Activated CD4-positive, alpha-beta T cell treated with anti-CD3 and anti-CD28 coated beads, Interleukin-2, amount 50 U/mL, for 1 hour (primary cell): ENCODE results near the gene TUBB2B.

Experiments used
- DNase-seq: peaks from one replicate; pipeline ENCODE4 v3.0.0-alpha.2; 2020

TUBB2B gene

DNA sequence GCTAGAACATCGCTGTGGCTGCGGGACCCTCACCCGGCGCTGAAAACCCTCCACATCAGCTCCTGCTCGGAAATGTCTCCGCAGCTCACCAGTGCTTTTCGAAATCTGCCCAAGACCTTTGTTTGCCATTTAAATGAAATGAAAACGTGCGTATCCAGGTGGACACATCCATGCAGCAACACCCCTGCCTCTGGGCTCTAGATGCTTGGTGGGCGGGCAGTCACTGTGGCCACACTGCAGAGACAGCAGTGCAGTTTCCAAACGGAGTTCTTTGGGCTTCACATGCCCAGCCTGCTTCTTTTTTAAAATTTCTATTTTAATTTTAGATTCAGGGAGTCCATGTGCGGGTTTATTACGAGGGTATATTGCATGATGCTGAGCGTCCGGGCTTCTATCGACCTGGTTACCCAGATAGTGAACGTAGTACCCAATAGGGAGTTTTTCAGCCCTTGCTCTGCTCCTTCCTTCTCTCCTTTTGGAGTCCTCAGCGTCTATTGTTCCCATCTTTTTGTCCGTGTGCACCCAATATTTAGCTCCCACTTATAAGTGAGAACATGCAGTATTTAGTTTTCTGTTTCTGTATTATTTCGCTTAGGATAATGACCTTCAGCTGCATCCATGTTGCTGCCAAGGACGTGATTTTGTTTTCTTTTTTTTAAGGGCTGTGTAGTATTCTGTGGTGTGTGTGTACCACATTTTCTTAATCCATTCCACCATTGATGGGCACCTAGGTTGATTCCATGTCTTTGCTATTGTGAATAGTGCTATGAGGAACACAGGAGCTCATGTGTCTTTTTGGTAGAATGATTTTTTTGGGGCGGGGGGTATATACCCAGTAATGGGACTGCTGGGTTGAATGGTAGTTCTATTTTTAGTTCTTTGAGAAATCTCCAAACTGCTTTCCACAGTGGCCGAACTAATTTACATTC, 4.8 kb upstream of the TUBB2B start:
- DNase-seq, result no peak

DNA sequence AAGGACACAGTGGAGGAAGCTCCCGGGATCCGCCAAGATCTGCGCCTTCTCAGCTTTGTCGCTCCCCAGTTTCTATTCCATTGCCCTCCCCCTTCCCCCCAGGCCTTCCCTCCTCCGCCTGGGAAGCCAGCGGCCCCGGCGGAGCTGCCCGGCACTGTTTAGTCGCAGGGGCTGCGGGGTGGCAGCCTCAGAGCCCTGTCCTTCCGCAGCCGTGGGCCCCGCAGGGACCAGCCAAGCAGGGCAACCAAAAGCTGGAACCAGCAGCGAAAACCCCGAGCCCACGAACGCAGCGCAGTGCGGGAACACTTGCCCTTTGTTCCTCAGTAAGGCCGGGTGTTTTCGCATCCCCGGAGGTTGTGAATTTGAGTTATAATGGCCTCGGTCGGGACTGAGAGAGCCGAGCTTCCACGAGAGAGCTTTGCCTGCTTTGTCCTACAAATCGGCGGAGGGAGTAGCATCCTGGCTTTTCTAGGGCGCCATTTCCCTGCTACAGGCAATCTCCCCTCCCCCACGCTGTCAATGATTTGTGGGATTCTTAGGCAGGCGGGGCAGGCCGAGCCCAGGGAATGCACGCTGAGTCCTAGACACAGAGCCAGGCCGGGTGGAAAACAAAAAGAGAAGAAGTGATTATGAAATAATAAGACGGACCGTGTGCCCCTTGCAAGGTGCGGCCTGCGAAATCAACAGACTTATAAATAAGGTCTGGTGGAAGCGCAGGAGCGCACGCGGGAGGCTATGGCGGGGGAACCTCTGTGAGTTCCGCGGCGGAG, 4.0 kb upstream of the TUBB2B start:
- no peak for DNase-seq

DNA sequence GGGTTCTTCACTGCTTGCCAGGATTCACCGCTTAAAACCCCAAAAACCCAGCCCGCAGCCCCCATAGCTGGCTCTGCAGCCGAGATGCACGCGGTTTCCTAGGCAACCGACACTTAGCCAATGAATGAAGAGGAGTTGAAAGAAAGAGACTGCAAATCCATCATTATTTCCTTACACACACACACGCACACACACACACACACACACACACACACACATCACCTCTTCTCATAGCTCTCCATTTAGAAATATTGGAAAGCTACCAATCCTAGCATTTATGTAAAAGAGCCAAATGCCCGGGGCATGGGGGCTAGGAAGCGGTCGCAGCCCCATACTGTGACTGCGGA, 3.4 kb upstream of the TUBB2B start:
- no peak for DNase-seq

DNA sequence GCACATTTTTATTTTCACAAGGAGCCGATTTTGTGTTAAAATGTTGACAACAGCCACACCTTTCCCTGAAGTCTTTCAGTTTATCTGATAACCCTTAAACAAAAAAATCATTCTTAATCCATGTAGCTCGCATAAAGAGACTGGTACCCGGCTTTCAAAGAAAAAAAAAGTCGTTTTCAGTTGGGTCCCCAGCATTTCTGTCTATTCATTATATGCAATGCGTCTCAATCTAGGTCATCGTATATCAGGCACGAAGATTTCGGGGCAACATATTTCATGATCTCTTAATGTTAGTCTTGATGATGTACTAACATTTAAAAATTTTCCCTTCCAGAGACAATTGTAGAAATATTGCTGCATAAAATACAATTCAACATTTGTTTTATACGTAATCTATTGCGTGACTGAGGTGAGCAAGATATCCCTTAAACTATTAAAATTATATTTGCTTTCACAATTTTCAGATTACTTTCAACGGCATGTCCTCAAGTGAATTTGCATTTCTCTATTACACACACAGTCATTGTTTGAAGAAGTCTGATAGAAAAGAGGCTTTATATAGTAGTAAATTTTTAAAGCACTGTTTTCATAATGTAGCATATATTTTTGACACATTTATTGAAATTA, 2.9 kb upstream of the TUBB2B start:
- DNase-seq, result no peak

DNA sequence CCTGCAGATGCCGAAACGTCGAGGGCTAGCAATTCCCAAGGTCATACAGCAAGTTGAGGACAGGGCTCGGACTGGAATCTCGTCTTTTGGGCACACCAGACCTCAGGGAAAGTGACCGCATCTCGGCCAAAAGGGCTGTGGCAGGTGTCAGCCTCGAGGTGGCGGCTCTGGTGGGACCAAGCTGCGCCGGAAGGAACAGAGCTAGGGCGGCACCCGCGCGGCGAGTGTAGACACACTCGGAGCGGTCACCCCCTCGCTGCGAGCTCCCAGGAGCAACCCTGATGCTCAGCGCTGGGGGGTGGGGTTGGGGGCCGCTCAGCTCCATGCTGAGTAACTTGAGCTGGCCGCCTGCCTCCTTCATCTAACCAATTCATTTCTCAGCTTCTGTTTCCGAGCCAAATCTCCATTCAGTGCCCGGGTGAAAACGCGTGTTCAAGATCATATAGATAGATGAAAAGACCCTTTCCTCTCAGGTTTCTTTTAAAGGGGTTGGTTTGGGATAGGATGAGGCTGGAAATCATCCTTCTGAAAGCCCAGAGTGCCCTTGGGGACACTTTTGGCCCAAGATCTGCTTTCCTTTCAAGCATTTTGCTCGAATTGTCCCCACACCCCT, 2.2 kb upstream of the TUBB2B start:
- DNase-seq, result no peak

DNA sequence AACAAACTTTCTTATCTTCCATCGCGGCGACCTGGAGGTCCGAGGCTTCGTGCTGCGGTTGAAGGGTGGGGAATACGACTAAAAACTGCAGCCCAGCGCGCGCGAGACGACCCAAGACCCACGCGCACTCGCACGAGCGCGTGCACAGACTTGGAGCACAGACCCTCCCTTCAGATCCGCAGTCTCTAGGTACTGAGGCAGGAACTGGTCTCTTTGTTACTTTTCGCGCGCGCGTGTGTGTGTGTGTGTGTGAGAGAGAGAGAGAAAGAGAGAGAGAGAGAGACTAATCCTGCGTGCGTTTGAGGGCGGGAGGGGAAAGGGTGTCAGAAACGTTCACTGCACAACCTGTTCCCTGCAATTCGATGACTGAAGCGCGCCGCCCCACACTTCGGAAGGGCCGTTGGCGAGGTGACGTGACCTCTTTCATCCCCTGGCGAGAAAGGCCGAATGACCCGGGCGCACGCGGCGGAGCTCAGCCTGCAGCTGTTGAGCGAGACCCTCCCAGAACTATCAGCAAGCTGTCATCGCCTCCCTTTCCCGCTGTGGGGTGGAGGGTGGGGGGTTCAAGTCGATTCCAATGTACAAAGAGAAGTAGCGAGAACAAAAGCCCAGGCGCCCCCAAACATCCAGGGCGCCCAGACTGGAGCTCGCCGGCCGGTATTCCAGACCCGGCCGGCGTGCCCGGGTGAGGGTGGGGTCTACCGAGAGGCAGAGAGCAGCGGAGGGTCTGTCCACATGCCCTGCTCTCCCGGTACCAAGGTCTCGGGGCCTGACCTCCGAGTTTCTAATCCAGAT, 1.5 kb upstream of the TUBB2B start:
- DNase-seq, result no peak

DNA sequence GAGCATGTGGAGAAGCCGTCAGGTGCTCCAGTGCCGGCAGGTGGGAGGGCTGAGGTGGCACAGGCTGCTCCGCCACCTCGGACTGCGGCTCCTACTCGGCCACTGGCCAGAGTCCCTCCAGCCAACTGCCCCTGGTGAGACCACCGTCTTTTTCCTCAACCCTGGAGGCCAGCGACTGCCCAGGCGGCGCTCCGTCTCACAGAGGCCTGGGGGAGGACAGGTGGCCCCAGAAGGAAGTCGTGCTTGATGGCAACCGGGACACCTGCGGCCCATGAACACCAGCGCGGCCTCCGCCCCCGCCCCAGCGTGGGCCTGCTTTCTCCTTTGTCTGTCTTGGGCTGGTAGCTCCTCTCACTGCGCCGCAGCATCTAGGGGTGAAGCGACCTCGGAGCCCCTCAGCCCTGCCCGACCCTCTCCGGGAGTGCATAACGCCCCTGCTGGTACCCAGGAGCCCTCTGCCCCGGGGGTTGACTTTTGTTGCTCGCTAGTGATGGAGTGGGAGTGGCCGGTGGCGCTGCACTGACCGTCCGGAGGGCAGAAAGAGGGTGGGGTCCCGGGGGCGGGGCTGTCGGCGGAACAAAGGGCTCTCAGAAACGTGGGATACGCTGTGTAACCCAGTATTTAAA, 706 bp upstream of the TUBB2B start:
- DNase-seq, result no peak

DNA sequence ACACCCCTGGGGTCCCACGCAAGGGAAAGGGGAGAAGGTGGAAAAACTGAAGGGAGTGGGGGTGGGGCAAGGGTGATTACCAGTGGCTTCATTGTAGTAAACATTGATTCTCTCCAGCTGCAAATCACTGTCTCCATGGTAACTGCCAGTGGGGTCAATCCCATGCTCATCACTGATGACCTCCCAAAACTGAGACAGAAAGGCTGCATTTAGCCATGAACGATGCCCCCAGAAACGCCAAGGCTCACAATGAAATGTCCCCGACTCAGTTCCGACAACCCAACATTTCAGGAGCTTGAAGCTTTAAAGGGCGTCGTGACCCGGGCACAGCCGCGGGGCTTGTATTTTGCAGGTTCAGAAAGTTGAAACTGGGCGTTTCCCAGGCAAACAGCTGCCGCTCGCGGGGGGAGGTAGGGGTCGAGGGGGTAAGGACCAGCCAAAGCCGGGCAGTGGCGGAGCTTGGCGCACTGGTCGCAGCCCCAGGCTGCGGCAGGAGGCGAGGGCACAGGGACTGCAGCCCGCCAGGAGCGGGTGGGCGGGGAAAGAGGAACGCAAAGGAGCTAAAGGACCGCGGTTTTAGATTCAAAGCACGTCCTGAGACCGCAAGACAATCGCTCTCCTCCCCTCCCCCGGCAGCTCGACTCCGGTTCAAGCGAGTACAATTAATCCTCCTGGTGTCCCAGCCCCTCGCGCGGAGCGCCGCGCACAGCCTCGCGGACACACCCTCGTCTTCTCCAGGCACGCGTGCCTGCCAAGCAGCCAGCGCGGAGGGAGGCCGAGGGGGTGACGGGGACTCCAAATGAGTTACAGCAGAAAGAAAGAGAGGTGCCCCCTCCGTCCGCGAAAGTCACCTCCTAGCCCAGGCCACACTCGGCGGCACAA, 731 bp downstream of the TUBB2B start:
- no peak for DNase-seq

DNA sequence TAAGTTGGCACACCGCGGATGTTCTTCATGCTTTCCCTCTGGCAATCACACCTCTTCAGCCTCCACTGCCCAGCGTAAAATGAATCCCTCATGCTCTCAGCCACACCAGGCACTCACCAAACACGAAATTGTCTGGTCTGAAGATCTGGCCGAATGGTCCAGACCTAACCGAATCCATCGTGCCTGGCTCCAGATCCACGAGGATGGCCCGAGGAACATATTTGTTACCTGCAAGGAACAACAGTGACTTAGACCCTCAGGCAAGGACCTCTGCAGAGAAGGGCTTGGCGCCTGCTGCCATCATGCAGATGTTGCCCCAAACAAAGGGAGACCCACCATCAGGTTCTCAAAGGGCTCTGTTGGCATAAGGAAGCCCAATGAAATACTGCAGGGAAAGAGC, 1.4 kb downstream of the TUBB2B start:
- DNase-seq, result no peak

DNA sequence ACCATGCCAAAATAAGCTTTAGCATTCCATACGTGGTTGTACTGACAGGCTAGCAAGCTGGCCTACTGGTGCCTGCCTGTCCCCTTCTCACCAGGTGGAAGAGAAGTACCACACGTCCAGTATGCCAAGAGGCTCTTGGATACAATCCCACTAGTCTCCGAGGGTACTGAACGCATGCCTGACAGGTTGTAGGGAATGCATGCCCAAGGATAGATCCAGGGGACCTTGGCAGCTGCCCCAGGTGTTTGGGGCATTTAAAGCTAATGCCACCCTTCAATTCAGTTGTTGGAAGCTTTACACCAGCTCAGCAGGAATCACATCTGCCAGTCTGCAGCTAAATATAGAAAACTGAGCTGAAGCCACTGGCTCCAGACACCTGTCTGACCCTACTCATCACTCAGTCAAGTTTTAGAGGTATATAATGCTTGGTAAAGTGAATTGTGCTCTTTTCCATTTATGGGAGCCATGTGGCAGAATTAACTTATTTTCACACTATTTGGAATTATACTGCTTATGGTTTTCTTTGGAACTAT, 4.9 kb downstream of the TUBB2B start:
- DNase-seq, result no peak

DNA sequence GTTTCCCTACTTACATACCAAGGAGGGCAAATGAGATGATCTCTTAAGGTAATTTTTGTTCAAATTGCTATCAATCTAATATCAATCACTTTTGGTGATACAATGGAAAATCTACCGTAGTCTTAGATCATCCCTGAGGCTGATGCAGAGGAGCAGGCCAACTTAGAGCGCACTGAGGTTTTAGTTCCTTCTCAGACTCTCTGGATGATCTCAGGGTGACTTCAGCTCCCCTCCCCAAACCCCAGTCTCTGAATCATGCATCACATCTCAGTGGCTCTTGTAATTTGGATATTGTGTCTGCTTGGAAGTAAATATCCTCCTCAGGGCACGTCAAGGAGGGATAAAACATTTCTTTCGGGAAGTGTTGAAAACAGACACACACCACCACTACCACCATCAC, 5.9 kb downstream of the TUBB2B start:
- no peak for DNase-seq

DNA sequence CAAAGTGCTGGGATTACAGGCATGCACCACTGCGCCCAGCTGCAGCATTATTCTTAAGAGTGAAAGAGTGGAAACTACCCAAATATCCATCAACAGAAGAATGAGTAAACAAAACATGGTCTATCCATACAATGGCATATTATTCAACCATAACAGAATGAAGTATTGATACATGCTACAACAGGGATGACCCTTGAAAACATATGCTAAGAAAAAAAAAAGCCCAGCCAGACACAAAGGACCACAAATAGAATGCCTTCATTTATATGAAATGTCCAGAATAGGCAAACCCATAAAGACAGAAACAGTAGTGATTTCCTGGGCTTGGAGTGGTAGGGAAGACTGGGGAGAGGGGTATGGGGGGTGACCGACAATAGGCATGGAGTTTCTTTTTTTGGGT, 7.1 kb downstream of the TUBB2B start:
- no peak for DNase-seq

DNA sequence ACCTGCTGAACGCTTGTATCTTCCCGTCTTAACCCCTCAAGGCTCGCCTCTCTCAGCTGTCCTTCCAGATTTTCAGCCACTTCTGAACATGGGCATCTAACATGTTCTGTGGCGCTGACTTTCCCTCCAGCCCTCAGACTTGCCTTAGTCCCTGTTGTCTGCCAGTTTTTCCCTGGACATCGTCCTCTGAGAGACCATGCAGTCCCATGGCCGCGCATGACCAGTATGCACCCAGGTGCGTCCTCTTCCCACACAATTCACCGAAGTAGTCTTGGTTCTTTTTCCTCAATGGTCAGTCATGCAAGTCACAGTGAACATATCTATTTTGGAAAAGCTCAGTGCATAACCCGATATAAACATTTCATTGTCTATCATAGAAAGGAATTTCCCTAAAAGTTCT, 9.2 kb downstream of the TUBB2B start:
- no peak for DNase-seq

DNA sequence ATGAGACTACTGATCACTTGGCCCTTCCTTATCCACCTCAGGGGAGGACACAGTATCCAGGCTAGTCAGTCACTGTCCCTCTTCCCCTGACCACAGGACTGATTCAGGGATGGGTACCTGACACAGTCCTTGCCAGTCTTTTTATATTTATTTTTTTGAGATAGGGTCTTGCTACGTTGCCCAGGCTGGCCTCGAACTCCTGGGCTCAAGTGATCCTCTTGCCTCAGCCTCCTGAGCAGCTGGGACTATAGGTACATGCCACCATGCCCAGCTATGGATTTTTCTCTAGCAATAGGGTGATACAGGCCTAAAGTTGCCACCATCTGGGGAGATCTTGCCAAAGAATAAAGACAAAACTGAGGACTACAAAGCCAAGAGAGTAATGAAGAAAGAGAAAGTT, 10.2 kb downstream of the TUBB2B start:
- DNase-seq, result no peak

DNA sequence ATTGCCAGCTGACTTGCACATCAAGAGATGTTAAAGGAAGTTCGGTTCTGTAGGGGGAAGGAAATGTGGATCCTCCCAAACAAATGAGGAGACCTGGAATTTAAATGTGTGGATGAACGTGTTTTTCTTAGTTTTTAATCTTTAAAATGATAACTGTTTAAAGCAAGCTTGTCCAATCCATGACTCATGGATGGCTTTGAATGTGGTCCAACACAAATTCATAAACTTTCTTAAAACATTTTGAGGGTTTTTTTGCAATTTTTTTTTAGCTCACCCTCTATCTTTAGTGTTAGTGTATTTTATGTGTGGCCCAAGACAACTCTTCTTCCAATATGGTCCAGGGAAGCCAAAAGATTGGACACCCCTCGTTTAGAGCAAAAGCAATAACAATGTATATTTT, 12.6 kb downstream of the TUBB2B start:
- DNase-seq, result no peak

DNA sequence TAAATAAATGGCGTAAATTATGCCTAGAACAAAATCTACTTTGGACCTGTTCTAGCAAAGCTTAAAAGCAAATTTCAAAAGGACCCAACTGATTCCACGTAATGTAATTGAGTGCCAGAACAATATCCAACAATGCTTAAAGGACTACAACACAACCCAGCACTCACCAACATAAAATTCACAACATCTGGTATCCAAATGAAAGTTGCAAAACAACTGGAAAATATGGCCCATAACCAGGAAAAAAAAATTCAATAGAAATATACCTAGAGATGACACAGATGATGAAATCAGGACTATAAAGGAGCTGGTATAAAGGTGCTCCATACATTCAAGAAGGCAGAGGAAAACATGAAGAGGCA, 14.1 kb downstream of the TUBB2B start:
- no peak for DNase-seq

DNA sequence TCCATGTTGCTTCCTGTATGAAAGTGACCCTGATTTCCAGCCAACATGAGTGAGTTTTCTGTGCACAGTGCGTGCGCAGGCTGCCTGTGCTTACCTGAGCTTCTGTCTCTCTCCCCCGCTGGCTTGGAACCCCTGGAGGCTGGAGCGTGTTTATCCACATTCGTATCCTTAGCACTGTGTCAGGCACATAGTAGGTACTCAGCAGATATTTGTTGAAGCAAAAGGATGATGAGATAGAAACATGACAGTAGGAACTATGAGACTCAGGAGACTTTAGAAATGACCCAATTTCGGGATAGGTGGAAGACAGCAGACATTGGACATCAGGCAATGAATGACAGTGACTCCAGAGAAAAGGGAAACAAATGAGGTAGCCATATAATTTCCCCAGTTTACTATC, 15.2 kb downstream of the TUBB2B start:
- DNase-seq, result no peak

DNA sequence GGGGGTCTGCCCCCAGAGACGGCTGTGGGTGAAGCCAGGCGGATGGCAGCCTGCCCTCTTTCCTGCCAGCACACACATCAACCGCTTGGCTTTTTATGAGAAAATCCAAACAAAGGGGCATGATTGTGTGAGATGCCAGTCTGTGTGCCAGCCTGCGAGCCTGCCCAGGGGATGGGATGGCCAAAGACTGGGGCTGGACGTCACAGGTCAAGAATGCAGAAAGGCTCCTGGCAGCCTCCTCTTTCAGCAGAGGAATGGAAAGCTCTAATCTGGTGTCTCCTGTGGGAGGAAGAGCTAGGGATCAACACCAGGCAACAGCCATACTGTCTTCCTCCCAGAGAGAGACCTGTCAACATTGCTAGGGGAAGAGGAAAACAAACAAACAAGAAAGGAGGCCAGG, 15.8 kb downstream of the TUBB2B start:
- no peak for DNase-seq

DNA sequence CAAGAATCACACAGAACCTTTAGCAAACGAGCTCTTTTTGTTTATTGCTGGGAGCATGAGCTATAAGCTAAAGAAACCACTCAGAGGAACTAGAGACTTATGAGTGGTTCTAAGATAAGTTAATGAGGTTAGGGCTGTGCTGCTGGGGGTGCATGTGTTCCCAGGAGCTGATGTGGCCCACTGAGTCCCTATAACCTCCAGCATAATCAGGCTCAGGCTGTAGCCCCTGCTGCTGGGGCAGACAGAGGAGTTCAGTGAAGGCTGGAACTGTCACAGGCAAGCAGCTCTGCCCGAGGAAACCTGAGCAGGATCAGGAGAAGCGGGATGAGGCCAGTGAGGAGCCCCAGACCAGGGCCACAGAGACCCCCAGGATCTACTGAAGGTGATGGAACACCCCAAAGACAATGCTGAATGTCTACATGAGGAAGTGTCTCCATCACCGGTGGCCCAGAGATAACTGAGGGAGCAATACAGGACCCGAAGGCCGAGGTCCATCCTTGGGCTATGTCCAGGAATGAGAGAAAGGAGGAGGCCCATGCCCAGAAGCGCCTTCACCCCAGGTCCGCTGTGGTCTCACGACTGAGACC, 17.3 kb downstream of the TUBB2B start:
- DNase-seq, result no peak
